ENCODE measurements around the gene AKT1.
A peak's percentile ranks its signal among the peaks of the same experiment; 100 is the strongest.

Gene AKT1

GRCh38 chr14:104771374-104771773, 24.2 kb downstream of the AKT1 start:
- DNase-seq = no peak

GRCh38 chr14:104770851-104771272, 24.7 kb downstream of the AKT1 start:
- no peak for DNase-seq

- no peak for DNase-seq
Observed at GRCh38 chr14:104770072-104770579, 25.4 kb downstream of the AKT1 start.

- DNase-seq = no peak
Observed at GRCh38 chr14:104769324-104770071, 26.1 kb downstream of the AKT1 start.

GRCh38 chr14:104768437-104769323, 26.9 kb downstream of the AKT1 start:
- peak; percentile 72 for DNase-seq

- no peak for DNase-seq
Observed at GRCh38 chr14:104767634-104767918, 28.0 kb downstream of the AKT1 start.

- DNase-seq = no peak
Observed at GRCh38 chr14:104766863-104767633, 28.5 kb downstream of the AKT1 start.

- no peak for DNase-seq
Observed at GRCh38 chr14:104766256-104766862, 29.2 kb downstream of the AKT1 start.

GRCh38 chr14:104765517-104765916, 30.0 kb downstream of the AKT1 start:
- no peak for DNase-seq

GRCh38 chr14:104758981-104759969, 36.3 kb downstream of the AKT1 start:
- DNase-seq = no peak

GRCh38 chr14:104757681-104758392, 37.7 kb downstream of the AKT1 start:
- no peak for DNase-seq

- DNase-seq = no peak
Observed at GRCh38 chr14:104757238-104757585, 38.3 kb downstream of the AKT1 start.

GRCh38 chr14:104756477-104757237, 38.9 kb downstream of the AKT1 start:
- DNase-seq = no peak

GRCh38 chr14:104755621-104756020, 39.9 kb downstream of the AKT1 start:
- DNase-seq = no peak

GRCh38 chr14:104754213-104754851, 41.2 kb downstream of the AKT1 start:
- DNase-seq = no peak

GRCh38 chr14:104753528-104754212, 41.9 kb downstream of the AKT1 start:
- DNase-seq = no peak

GRCh38 chr14:104752735-104753527, 42.6 kb downstream of the AKT1 start, which contains the start of gene SIVA1:
TSS of gene SIVA1 (plus strand) at chr14:104753147. CDS start at chr14:104753202, 55 bp downstream.
- peak; percentile 99 for DNase-seq

GRCh38 chr14:104752423-104752734, 43.2 kb downstream of the AKT1 start:
- no peak for DNase-seq
